Stomach (tissue), 4 donors: ENCODE results near the gene EPS8L1.

Source experiments
- POLR2A ChIP-seq, 4 donors: fragments of 450-650 bp; IDR thresholded peaks; one replicate each; pipeline ENCODE4 v1.6.1; 2016; ENCODE audit warnings: antibody characterized with exemption in 4 of 4, control low read depth in 2 of 4, mild to moderate bottlenecking in 1 of 4, moderate library complexity in 1 of 4
- POLR2AphosphoS5 ChIP-seq, 3 donors: sonication (generic); formaldehyde crosslinking; IDR thresholded peaks; one replicate each; pipeline ENCODE4 v1.6.1; 2016; ENCODE audit warnings: antibody characterized with exemption in 3 of 3
- TF ChIP-seq, protein P1 (sequence below), 7 experiments: fragments of 450-650 bp in 4 of 7; fragments of 200-600 bp in 3 of 7; sonication (generic) in 3 of 7; IDR thresholded peaks; one replicate each; pipeline ENCODE4 v1.5.1; 2016 to 2019; ENCODE audit warnings: antibody characterized with exemption in 7 of 7, control low read depth in 2 of 7, mild to moderate bottlenecking in 1 of 7

DNA sequence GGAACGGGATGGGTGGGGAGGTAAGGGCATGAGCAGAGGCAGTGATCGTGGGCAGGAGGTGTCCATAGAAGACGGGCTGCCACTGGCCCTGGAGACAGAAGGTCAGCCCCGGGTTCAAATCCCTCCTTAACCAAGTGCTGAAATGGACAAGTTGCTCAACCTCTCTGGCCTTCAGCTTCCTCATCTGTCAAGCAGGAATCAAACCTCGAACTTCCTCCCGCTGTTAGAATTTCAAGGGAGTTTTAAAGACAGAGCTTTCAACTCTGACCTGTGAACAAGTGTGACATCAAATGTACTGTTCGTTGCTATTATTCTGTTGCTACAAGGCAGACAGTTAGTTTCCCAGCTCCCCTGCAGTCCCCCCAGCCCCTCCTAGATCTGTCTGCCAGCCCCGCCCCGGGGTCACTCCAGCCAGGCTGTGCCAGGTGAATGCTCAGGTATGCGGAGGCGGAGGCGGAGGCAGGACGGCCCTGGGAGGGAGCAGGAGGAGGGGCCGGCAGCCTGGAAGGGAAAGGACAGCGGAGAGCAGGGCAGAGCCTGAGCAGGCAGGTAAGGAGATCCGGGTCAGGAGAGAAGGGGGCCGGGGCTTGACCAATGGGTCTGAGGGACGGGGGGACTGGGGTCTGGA is at the start of gene EPS8L1:
- TF ChIP-seq, protein P1, sequence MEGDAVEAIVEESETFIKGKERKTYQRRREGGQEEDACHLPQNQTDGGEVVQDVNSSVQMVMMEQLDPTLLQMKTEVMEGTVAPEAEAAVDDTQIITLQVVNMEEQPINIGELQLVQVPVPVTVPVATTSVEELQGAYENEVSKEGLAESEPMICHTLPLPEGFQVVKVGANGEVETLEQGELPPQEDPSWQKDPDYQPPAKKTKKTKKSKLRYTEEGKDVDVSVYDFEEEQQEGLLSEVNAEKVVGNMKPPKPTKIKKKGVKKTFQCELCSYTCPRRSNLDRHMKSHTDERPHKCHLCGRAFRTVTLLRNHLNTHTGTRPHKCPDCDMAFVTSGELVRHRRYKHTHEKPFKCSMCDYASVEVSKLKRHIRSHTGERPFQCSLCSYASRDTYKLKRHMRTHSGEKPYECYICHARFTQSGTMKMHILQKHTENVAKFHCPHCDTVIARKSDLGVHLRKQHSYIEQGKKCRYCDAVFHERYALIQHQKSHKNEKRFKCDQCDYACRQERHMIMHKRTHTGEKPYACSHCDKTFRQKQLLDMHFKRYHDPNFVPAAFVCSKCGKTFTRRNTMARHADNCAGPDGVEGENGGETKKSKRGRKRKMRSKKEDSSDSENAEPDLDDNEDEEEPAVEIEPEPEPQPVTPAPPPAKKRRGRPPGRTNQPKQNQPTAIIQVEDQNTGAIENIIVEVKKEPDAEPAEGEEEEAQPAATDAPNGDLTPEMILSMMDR (IDR thresholded peaks at IDR 0.05): no peak
- TF ChIP-seq POLR2A (IDR thresholded peaks at IDR 0.05): no peak
- peak in 2 of 3 donors; percentile 30 to 81 for TF ChIP-seq POLR2AphosphoS5 (IDR thresholded peaks at IDR 0.05)
